KOPT-K1 (cell line): ENCODE results near the gene RPL12.
A peak's percentile ranks its signal among the peaks of the same experiment; 100 is the strongest.

ENCODE experiments used
- H3K27ac ChIP-seq: fragments of 200-600 bp; sonication (generic); 2 replicates; pipeline ENCODE4 v1.5.1; 2016; ENCODE audit warnings: antibody characterized with exemption, mild to moderate bottlenecking, low read depth, low read length; ENCODE audit not compliant: poor library complexity, severe bottlenecking
- H3K36me3 ChIP-seq: fragments of 200-600 bp; sonication (generic); 2 replicates; pipeline ENCODE4 v1.5.1; 2017; ENCODE audit warnings: antibody characterized with exemption, mild to moderate bottlenecking, low read length, moderate library complexity; ENCODE audit not compliant: insufficient read depth
- H3K9me3 ChIP-seq: fragments of 200-600 bp; sonication (generic); 2 replicates; pipeline ENCODE4 v1.5.1; 2017; ENCODE audit warnings: antibody characterized with exemption, low read length, mild to moderate bottlenecking; ENCODE audit not compliant: insufficient read depth, poor library complexity, severe bottlenecking

Gene RPL12

GRCh38 chr9:127450830-127451607, at the start of gene RPL12, which contains the start of gene LRSAM1:
Gene RPL12, minus strand, starts transcription at chr9:127451406. Its CDS starts 89 bp downstream, at chr9:127451317.
Gene LRSAM1, plus strand, starts transcription at chr9:127451510. Its CDS starts 3,018 bp downstream, at chr9:127454528.
- Histone ChIP-seq H3K9me3 (no peaks in the 10 kb centered on the region), H3K36me3 (peaks cover 46% of the 10 kb centered on the region)

GRCh38 chr9:127500862-127501261, 49.7 kb upstream of the RPL12 start:
- no peaks in the 10 kb centered on the region for H3K9me3 ChIP-seq
- peaks cover 11% of the 10 kb centered on the region; the same call in 1 of the 2 replicates for H3K36me3 ChIP-seq
- H3K27ac ChIP-seq = no peak overlapping the region

More at GRCh38 chr9:127450830-127451607, at the start of gene RPL12, which contains the start of gene LRSAM1:
- H3K27ac ChIP-seq = peak within 1 kb of the TSS; percentile 81

- Histone ChIP-seq H3K27ac (no peak overlapping the region), H3K9me3 (no peaks in the 10 kb centered on the region), H3K36me3 (peaks cover 11% of the 10 kb centered on the region; the same call in 1 of the 2 replicates)
These were observed 49.2 kb upstream of the RPL12 start for GRCh38 chr9:127500399-127500798.

- no peak overlapping the region for H3K27ac ChIP-seq
- H3K36me3 ChIP-seq = peaks cover 24% of the 10 kb centered on the region; the same call in 1 of the 2 replicates
These were observed 47.1 kb upstream of the RPL12 start for GRCh38 chr9:127498298-127498697.

GRCh38 chr9:127497656-127498290, 46.6 kb upstream of the RPL12 start:
- H3K27ac ChIP-seq = no peak overlapping the region
- no peaks in the 10 kb centered on the region for H3K9me3 ChIP-seq
- peaks cover 28% of the 10 kb centered on the region; the same call in 1 of the 2 replicates for H3K36me3 ChIP-seq

More at GRCh38 chr9:127498298-127498697, 47.1 kb upstream of the RPL12 start:
- no peaks in the 10 kb centered on the region for H3K9me3 ChIP-seq

GRCh38 chr9:127496974-127497373, 45.8 kb upstream of the RPL12 start:
- Histone ChIP-seq H3K36me3 (peaks cover 28% of the 10 kb centered on the region; the same call in 1 of the 2 replicates), H3K9me3 (no peaks in the 10 kb centered on the region), H3K27ac (no peak overlapping the region)

GRCh38 chr9:127495884-127496555, 44.8 kb upstream of the RPL12 start:
- no peaks in the 10 kb centered on the region for H3K9me3 ChIP-seq
- peaks cover 28% of the 10 kb centered on the region; the same call in 1 of the 2 replicates for H3K36me3 ChIP-seq
- no peak overlapping the region for H3K27ac ChIP-seq

- Histone ChIP-seq H3K36me3 (peaks cover 28% of the 10 kb centered on the region; the same call in 1 of the 2 replicates), H3K27ac (no peak overlapping the region), H3K9me3 (no peaks in the 10 kb centered on the region)
These were observed 43.1 kb upstream of the RPL12 start for GRCh38 chr9:127494304-127494702.

- Histone ChIP-seq H3K36me3 (peaks cover 28% of the 10 kb centered on the region; the same call in 1 of the 2 replicates), H3K27ac (no peak overlapping the region), H3K9me3 (no peaks in the 10 kb centered on the region)
These were observed 42.5 kb upstream of the RPL12 start for GRCh38 chr9:127493592-127494303.

- Histone ChIP-seq H3K9me3 (no peaks in the 10 kb centered on the region), H3K27ac (no peak overlapping the region), H3K36me3 (peaks cover 28% of the 10 kb centered on the region; the same call in 1 of the 2 replicates)
These were observed 41.4 kb upstream of the RPL12 start for GRCh38 chr9:127492616-127493015.

- Histone ChIP-seq H3K27ac (no peak overlapping the region), H3K36me3 (peaks cover 24% of the 10 kb centered on the region; the same call in 1 of the 2 replicates)
These were observed 40.3 kb upstream of the RPL12 start for GRCh38 chr9:127491516-127491915.

GRCh38 chr9:127490535-127491230, 39.5 kb upstream of the RPL12 start:
- Histone ChIP-seq H3K27ac (no peak overlapping the region), H3K9me3 (no peaks in the 10 kb centered on the region), H3K36me3 (peaks cover 21% of the 10 kb centered on the region; the same call in 1 of the 2 replicates)

More at GRCh38 chr9:127491516-127491915, 40.3 kb upstream of the RPL12 start:
- no peaks in the 10 kb centered on the region for H3K9me3 ChIP-seq

- H3K36me3 ChIP-seq = peaks cover 21% of the 10 kb centered on the region; the same call in 1 of the 2 replicates
- no peaks in the 10 kb centered on the region for H3K9me3 ChIP-seq
- no peak overlapping the region for H3K27ac ChIP-seq
These were observed 38.4 kb upstream of the RPL12 start for GRCh38 chr9:127489471-127490115.
